Measurements from ENCODE around the gene NACAD. TPM values are rescaled to one million over a fixed set of nuclear protein-coding genes. Genes with fewer than 3 reads are reported as not detected.

Gene NACAD
- total and polyA plus RNA-seq, 7 experiments from 2014 or later, result 0.08 to 0.15 TPM; not detected in 5

DNA sequence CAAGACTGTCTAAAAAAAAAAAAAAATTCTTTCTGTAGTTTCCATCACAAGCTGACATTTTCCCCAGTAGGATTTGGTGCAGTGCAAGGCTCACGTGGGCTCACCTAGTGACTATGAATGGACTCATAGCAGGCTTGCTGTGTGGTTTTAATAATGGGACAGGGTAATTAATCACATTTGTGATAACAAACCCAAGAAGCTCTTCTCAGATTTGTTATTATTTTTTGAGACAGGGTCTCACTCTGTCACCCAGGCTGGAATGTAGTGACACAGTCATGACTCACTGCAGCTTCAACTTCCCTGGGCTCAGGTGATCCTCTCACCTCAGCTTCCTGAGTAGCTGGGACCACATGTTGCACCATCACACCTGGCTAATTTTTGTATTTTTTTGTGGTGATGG, 40.0 kb downstream of the NACAD start:
- H3K27ac Mint-ChIP-seq, result peak overlapping the region in 4 of 9 donors; percentile 5 to 62 (median 24)
- H3K36me3 Mint-ChIP-seq, result peaks cover 12 to 49% (median 43%) of the 10 kb centered on the region in 5 donors
- H3K4me3 Mint-ChIP-seq, result no peak overlapping the region
- Histone ChIP-seq H3K27me3 (ENCODE audit: control insufficient read depth in 2 of 2, insufficient read depth in 2 of 2, low read length in 2 of 2) (no peaks in the 10 kb centered on the region), H3K36me3 (ENCODE audit: control insufficient read depth in 2 of 3, insufficient read depth in 3 of 3, low read length in 3 of 3) (peaks cover 0 to 76% (median 17%) of the 10 kb centered on the region in 3 experiments), H3K4me1 (ENCODE audit: control insufficient read depth in 2 of 2, insufficient read depth in 2 of 2, low read length in 2 of 2) (peaks cover 3 to 6% of the 10 kb centered on the region in 2 donors), H3K27ac (ENCODE audit: low read depth, low read length) (peak overlapping the region; percentile 12), H3K9me3 (ENCODE audit: control insufficient read depth in 2 of 3, low read length in 3 of 3) (no peaks in the 10 kb centered on the region), H3K4me3 (ENCODE audit: low read length) (no peak overlapping the region)
- H3K9me3 Mint-ChIP-seq, result no peaks in the 10 kb centered on the region
- no peak for DNase-seq
- CTCF ChIA-PET, result interaction anchor here (2.2 kb wide), 1 partner anchor 75 kb away, joined by 17 read pairs; no protein-coding TSS in a partner anchor
- no peaks in the 10 kb centered on the region for H3K27me3 Mint-ChIP-seq
- ATAC-seq, result no peak
- POLR2A ChIA-PET, result interaction anchor here (0.9 to 2.5 kb wide), 8 partner anchors 9 to 78 kb away, joined by 3 to 11 read pairs (median 4); partner anchors contain the start of gene MYO1G
- intact Hi-C loops (cut with micrococcal nuclease), result no loop called here
- H3K4me1 Mint-ChIP-seq, result peaks cover 33 to 77% (median 65%) of the 10 kb centered on the region in 7 donors

DNA sequence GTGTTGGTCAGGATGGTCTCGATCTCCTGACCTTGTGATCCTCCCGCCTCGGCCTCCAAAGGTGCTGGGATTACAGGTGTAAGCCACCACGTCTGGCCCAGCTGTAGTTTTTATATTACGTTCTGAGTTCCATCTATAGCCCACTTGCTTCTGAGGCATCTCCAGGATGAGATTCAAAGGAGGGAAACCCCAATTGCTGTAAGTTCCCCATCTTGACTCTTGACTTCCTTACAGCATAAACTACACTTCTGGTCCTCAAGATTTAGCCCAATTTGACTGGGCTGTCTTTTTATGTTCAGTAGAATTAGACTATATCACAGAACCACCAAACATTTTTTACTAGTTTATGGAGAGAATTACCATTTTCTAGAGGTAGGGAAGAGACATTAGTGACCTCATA, 44.4 kb downstream of the NACAD start:
- H3K27ac ChIP-seq (ENCODE audit: low read depth, low read length), result peak overlapping the region; percentile 48

DNA sequence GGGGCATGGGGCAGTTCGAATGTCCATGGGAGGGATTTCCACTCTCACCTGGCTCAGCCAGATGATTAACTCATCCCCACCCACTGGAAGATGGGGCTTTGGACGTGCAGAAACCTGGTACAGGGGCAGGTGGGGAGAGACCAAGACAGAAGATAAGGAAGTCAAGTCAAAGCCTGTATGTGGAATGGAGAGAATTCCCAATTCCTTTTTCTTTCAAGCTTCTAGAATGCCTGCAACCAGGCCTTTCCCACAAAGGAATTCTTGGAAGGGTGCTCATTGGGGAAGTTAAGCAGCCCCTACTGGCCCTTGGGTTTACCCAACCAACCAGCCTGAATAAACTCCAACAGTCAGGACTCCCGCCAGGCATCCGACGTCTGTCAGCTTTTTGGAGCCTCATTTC, 49.7 kb downstream of the NACAD start:
- ChIA-PET CTCF (interaction anchor here (1.4 to 2.3 kb wide), 2 partner anchors 11 to 65 kb away, joined by 6 to 12 read pairs; no protein-coding TSS in a partner anchor), POLR2A (interaction anchor here (0.7 to 1.5 kb wide), 3 partner anchors 9 to 59 kb away, joined by 3 to 5 read pairs (median 5); no protein-coding TSS in a partner anchor)
- peaks cover 26 to 63% (median 29%) of the 10 kb centered on the region in 3 experiments for H3K36me3 ChIP-seq (ENCODE audit: control insufficient read depth in 2 of 3, insufficient read depth in 3 of 3, low read length in 3 of 3)
- Mint-ChIP-seq H3K36me3 (peaks cover 15 to 57% (median 44%) of the 10 kb centered on the region in 5 donors), H3K27ac (peak overlapping the region in 7 of 9 donors; percentile 42 to 94 (median 84)), H3K4me1 (peaks cover 47 to 89% (median 81%) of the 10 kb centered on the region in 7 donors), H3K9me3 (no peaks in the 10 kb centered on the region), H3K4me3 (no peak overlapping the region), H3K27me3 (no peaks in the 10 kb centered on the region)
- no peak for ATAC-seq
- no peak overlapping the region for H3K4me3 ChIP-seq (ENCODE audit: low read length)
- peaks cover 36% of the 10 kb centered on the region in 2 donors for H3K4me1 ChIP-seq (ENCODE audit: control insufficient read depth in 2 of 2, insufficient read depth in 2 of 2, low read length in 2 of 2)
- no peaks in the 10 kb centered on the region for H3K9me3 ChIP-seq (ENCODE audit: control insufficient read depth in 2 of 3, low read length in 3 of 3)
- DNase-seq, result no peak
- H3K27me3 ChIP-seq (ENCODE audit: control insufficient read depth in 2 of 2, insufficient read depth in 2 of 2, low read length in 2 of 2), result no peaks in the 10 kb centered on the region
- peak overlapping the region; percentile 30 for H3K27ac ChIP-seq (ENCODE audit: low read depth, low read length)
- intact Hi-C loops (cut with micrococcal nuclease), result no loop called here

More for the DNA sequence above, 44.4 kb downstream of the NACAD start:
- DNase-seq (no peak), ATAC-seq (no peak)
- peaks cover 13 to 65% (median 42%) of the 10 kb centered on the region in 5 donors for H3K36me3 Mint-ChIP-seq
- Histone ChIP-seq H3K36me3 (ENCODE audit: control insufficient read depth in 2 of 3, insufficient read depth in 3 of 3, low read length in 3 of 3) (peaks cover 17 to 84% (median 30%) of the 10 kb centered on the region in 3 experiments), H3K9me3 (ENCODE audit: control insufficient read depth in 2 of 3, low read length in 3 of 3) (no peaks in the 10 kb centered on the region), H3K4me3 (ENCODE audit: low read length) (no peak overlapping the region), H3K27me3 (ENCODE audit: control insufficient read depth in 2 of 2, insufficient read depth in 2 of 2, low read length in 2 of 2) (no peaks in the 10 kb centered on the region), H3K4me1 (ENCODE audit: control insufficient read depth in 2 of 2, insufficient read depth in 2 of 2, low read length in 2 of 2) (peaks cover 7 to 8% of the 10 kb centered on the region in 2 donors)
- no peaks in the 10 kb centered on the region for H3K9me3 Mint-ChIP-seq
- intact Hi-C loops (cut with micrococcal nuclease), result no loop called here
- ChIA-PET POLR2A (interaction anchor here (1.7 to 2.2 kb wide), 2 partner anchors 11 to 17 kb away, joined by 3 to 8 read pairs; no protein-coding TSS in a partner anchor), CTCF (no interaction called here)
- peak overlapping the region in 8 of 9 donors; percentile 7 to 88 (median 44) for H3K27ac Mint-ChIP-seq
- peaks cover 28 to 78% (median 66%) of the 10 kb centered on the region in 7 donors for H3K4me1 Mint-ChIP-seq
- no peaks in the 10 kb centered on the region for H3K27me3 Mint-ChIP-seq
- no peak overlapping the region for H3K4me3 Mint-ChIP-seq

DNA sequence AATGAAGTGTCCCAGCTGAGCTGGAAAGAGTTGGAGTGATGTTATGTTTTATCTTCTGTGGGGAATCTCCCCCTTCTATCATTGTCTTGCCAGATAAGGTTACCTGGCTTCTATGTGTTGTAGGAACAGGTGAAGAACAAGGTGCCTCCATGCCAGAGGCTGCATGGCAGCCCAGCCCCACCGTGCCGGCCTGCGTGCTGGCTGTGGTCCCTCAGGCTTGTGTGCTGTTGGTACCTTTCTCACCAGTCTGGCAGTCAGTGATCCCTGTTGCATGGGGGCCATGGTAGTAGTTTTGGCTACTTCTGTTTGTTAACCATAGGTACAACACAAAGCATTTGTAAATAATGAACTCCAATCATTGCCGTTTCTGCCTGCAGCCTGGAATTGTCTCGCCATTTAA, 50.9 kb downstream of the NACAD start:
- ChIA-PET CTCF (interaction anchor here (1.1 to 2.5 kb wide), 3 partner anchors 15 to 64 kb away, joined by 5 to 11 read pairs (median 6); no protein-coding TSS in a partner anchor), POLR2A (interaction anchor here (1.2 to 13.7 kb wide), 3 partner anchors 9 to 60 kb away, joined by 3 to 348 read pairs (median 4); partner anchors contain the start of gene CCM2)
- Histone ChIP-seq H3K4me1 (ENCODE audit: control insufficient read depth in 2 of 2, insufficient read depth in 2 of 2, low read length in 2 of 2) (peaks cover 44 to 48% of the 10 kb centered on the region in 2 donors), H3K27me3 (ENCODE audit: control insufficient read depth in 2 of 2, insufficient read depth in 2 of 2, low read length in 2 of 2) (no peaks in the 10 kb centered on the region), H3K36me3 (ENCODE audit: control insufficient read depth in 2 of 3, insufficient read depth in 3 of 3, low read length in 3 of 3) (peaks cover 23 to 51% (median 26%) of the 10 kb centered on the region in 3 experiments), H3K4me3 (ENCODE audit: low read length) (no peak overlapping the region), H3K27ac (ENCODE audit: low read depth, low read length) (peak overlapping the region; percentile 5), H3K9me3 (ENCODE audit: control insufficient read depth in 2 of 3, low read length in 3 of 3) (no peaks in the 10 kb centered on the region)
- H3K4me1 Mint-ChIP-seq, result peaks cover 51 to 89% (median 83%) of the 10 kb centered on the region in 7 donors
- H3K27ac Mint-ChIP-seq, result peak overlapping the region; percentile 42 to 94 (median 84)
- peaks cover 11 to 53% (median 45%) of the 10 kb centered on the region in 5 donors for H3K36me3 Mint-ChIP-seq
- H3K4me3 Mint-ChIP-seq, result peak overlapping the region; percentile 49 to 93 (median 64)
- H3K27me3 Mint-ChIP-seq, result no peaks in the 10 kb centered on the region
- H3K9me3 Mint-ChIP-seq, result no peaks in the 10 kb centered on the region
- intact Hi-C loops (cut with micrococcal nuclease), result no loop called here
- no peak for DNase-seq
- ATAC-seq, result no peak

DNA sequence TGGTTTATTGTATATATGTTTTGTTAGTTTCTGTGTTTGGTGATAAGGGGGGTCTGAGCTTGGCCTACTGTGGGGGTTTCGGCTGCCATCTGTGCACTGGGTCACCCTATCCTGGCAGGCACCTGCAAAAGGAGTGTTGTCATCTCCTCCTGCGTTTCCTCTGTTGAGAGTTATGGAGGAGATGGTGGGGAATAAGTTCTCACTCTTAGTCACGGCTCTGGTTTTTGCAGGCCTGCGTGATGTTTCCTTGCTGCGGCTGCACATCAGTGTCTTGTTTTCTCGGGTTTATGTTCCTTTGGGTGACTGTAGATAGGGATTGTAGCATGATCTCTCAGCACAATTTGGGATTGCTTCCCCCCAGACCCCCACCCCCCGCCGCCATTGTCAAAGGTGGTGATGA, 52.0 kb downstream of the NACAD start:
- no peaks in the 10 kb centered on the region for H3K27me3 ChIP-seq (ENCODE audit: control insufficient read depth in 2 of 2, insufficient read depth in 2 of 2, low read length in 2 of 2)
- H3K27me3 Mint-ChIP-seq, result no peaks in the 10 kb centered on the region
- H3K4me1 Mint-ChIP-seq, result peaks cover 62 to 90% (median 85%) of the 10 kb centered on the region in 7 donors
- H3K27ac ChIP-seq (ENCODE audit: low read depth, low read length), result peak overlapping the region; percentile 61
- intact Hi-C loops (cut with micrococcal nuclease), result loop anchor here (1.0 kb wide), 2 partner anchors 9 to 100 kb away; no protein-coding TSS in a partner anchor
- peaks cover 54 to 55% of the 10 kb centered on the region in 2 donors for H3K4me1 ChIP-seq (ENCODE audit: control insufficient read depth in 2 of 2, insufficient read depth in 2 of 2, low read length in 2 of 2)
- ATAC-seq (peak; percentile 31), DNase-seq (peak in 1 of 9 donors; percentile 26)
- H3K9me3 ChIP-seq (ENCODE audit: control insufficient read depth in 2 of 3, low read length in 3 of 3), result no peaks in the 10 kb centered on the region
- H3K27ac Mint-ChIP-seq, result peak overlapping the region; percentile 67 to 94 (median 86)
- peaks cover 11 to 52% (median 43%) of the 10 kb centered on the region in 5 donors for H3K36me3 Mint-ChIP-seq
- ChIA-PET CTCF (interaction anchor here (1.1 to 4.3 kb wide), 4 partner anchors 16 to 63 kb away, joined by 5 to 25 read pairs (median 8); no protein-coding TSS in a partner anchor), POLR2A (interaction anchor here (0.5 to 13.7 kb wide), 10 partner anchors 9 to 1097 kb away, joined by 3 to 348 read pairs (median 6); partner anchors contain the start of gene CCM2)
- peak overlapping the region; percentile 31 for H3K4me3 ChIP-seq (ENCODE audit: low read length)
- peak overlapping the region; percentile 78 to 93 (median 82) for H3K4me3 Mint-ChIP-seq
- H3K36me3 ChIP-seq (ENCODE audit: control insufficient read depth in 2 of 3, insufficient read depth in 3 of 3, low read length in 3 of 3), result peaks cover 21 to 48% (median 21%) of the 10 kb centered on the region in 3 experiments
- H3K9me3 Mint-ChIP-seq, result no peaks in the 10 kb centered on the region

DNA sequence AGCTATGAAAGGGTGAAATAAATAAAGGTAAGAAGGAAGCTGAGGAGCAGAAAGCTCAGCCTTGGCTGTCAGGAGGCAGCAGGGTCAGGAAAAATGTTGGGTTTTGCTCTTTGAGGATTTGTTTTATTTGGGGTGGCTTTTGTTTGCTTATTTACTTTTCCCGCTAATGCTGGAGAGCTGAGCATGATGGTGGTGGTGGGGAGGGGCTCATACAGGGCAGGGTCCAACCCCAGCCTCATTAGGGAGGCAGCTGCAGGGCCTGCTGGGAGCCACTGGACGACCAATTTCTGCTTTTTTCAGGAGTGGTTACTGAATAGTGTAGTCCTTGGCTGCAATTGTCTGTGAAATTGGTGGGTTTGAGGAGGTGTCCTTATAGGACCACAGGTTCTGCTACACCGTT, 52.5 kb downstream of the NACAD start:
- ChIA-PET POLR2A (interaction anchor here (0.6 to 13.7 kb wide), 15 partner anchors 9 to 238 kb away, joined by 3 to 348 read pairs (median 5); partner anchors contain the start of genes CCM2 and MYO1G), CTCF (interaction anchor here (0.7 to 4.3 kb wide), 4 partner anchors 15 to 62 kb away, joined by 3 to 25 read pairs (median 8); no protein-coding TSS in a partner anchor)
- Mint-ChIP-seq H3K4me3 (peak overlapping the region; percentile 78 to 93 (median 82)), H3K36me3 (peaks cover 11 to 50% (median 43%) of the 10 kb centered on the region in 5 donors), H3K27me3 (no peaks in the 10 kb centered on the region), H3K27ac (peak overlapping the region; percentile 67 to 94 (median 86)), H3K4me1 (peaks cover 63 to 88% (median 83%) of the 10 kb centered on the region in 7 donors), H3K9me3 (no peaks in the 10 kb centered on the region)
- Histone ChIP-seq H3K9me3 (ENCODE audit: control insufficient read depth in 2 of 3, low read length in 3 of 3) (no peaks in the 10 kb centered on the region), H3K27ac (ENCODE audit: low read depth, low read length) (peak overlapping the region; percentile 61), H3K4me1 (ENCODE audit: control insufficient read depth in 2 of 2, insufficient read depth in 2 of 2, low read length in 2 of 2) (peaks cover 57 to 58% of the 10 kb centered on the region in 2 donors), H3K36me3 (ENCODE audit: control insufficient read depth in 2 of 3, insufficient read depth in 3 of 3, low read length in 3 of 3) (peaks cover 17 to 46% (median 21%) of the 10 kb centered on the region in 3 experiments), H3K4me3 (ENCODE audit: low read length) (peak overlapping the region; percentile 31), H3K27me3 (ENCODE audit: control insufficient read depth in 2 of 2, insufficient read depth in 2 of 2, low read length in 2 of 2) (no peaks in the 10 kb centered on the region)
- intact Hi-C loops (cut with micrococcal nuclease), result loop anchor here (1.0 kb wide), 2 partner anchors 9 to 100 kb away; no protein-coding TSS in a partner anchor
- ATAC-seq (no peak), DNase-seq (no peak)
